Measurements from ENCODE around the gene MMP1.

MMP1 gene

GRCh38 chr11:102798012-102798746 lies at the start of gene MMP1:
Gene MMP1, minus strand, starts transcription at chr11:102798160. Its CDS starts 68 bp downstream, at chr11:102798092.
- no peak for DNase-seq

GRCh38 chr11:102846292-102846691 lies 48.3 kb upstream of the MMP1 start:
- no peak for DNase-seq

- DNase-seq: no peak
Observed at GRCh38 chr11:102843489-102843888, 45.5 kb upstream of the MMP1 start, which contains the start of gene MMP3. Gene MMP3, minus strand, starts transcription at chr11:102843609. Its CDS starts 63 bp downstream, at chr11:102843546.

- DNase-seq: no peak
Observed at GRCh38 chr11:102842930-102843329, 45.0 kb upstream of the MMP1 start.

- DNase-seq: no peak
Observed at GRCh38 chr11:102840018-102840417, 42.1 kb upstream of the MMP1 start.

- no peak for DNase-seq
Observed at GRCh38 chr11:102837646-102838045, 39.7 kb upstream of the MMP1 start.

GRCh38 chr11:102837156-102837555 lies 39.2 kb upstream of the MMP1 start:
- no peak for DNase-seq

- no peak for DNase-seq
Observed at GRCh38 chr11:102836290-102836875, 38.4 kb upstream of the MMP1 start.

GRCh38 chr11:102833731-102834130 lies 35.8 kb upstream of the MMP1 start:
- DNase-seq: no peak

- DNase-seq: no peak
Observed at GRCh38 chr11:102832612-102833011, 34.7 kb upstream of the MMP1 start.

- DNase-seq: no peak
Observed at GRCh38 chr11:102831489-102832440, 33.8 kb upstream of the MMP1 start.

- no peak for DNase-seq
Observed at GRCh38 chr11:102831128-102831488, 33.1 kb upstream of the MMP1 start.

- no peak for DNase-seq
Observed at GRCh38 chr11:102830001-102830727, 32.2 kb upstream of the MMP1 start.

- DNase-seq: no peak
Observed at GRCh38 chr11:102829316-102830000, 31.5 kb upstream of the MMP1 start.

- no peak for DNase-seq
Observed at GRCh38 chr11:102824556-102824955, 26.6 kb upstream of the MMP1 start.

GRCh38 chr11:102819491-102819890 lies 21.5 kb upstream of the MMP1 start:
- DNase-seq: no peak

GRCh38 chr11:102813484-102813883 lies 15.5 kb upstream of the MMP1 start:
- no peak for DNase-seq

- DNase-seq: no peak
Observed at GRCh38 chr11:102812188-102812587, 14.2 kb upstream of the MMP1 start.

GRCh38 chr11:102810950-102811660 lies 13.1 kb upstream of the MMP1 start:
- peak; percentile 49 for DNase-seq

GRCh38 chr11:102809971-102810370 lies 12.0 kb upstream of the MMP1 start:
- DNase-seq: no peak

- DNase-seq: peak; percentile 68
Observed at GRCh38 chr11:102807921-102808320, 10.0 kb upstream of the MMP1 start.

GRCh38 chr11:102806296-102806695 lies 8.3 kb upstream of the MMP1 start:
- DNase-seq: no peak
